Measurements from ENCODE around the gene C4orf50. TPM values are rescaled to one million over a fixed set of nuclear protein-coding genes. Genes with fewer than 3 reads are reported as not detected.

Gene C4orf50
- total and polyA plus RNA-seq, 2 of the 4 experiments (the other 2 are of a cell fraction), result not detected

GRCh38 chr4:5881340-5881739 is 136.9 kb downstream of the C4orf50 start:
- DNase-seq (peak; percentile 6), ATAC-seq (ENCODE audit: low read depth) (no peak)
- Histone ChIP-seq H3K4me3 (ENCODE audit: insufficient read depth, low read depth, low read length) (no peak overlapping the region), H3K27ac (ENCODE audit: insufficient read depth, low read length) (no peak overlapping the region), H4K91ac (ENCODE audit: insufficient read depth, low read depth, low read length) (no peak overlapping the region), H4K5ac (ENCODE audit: low read depth, low read length) (no peak overlapping the region), H3K9me1 (ENCODE audit: insufficient read depth, low read length) (no peaks in the 10 kb centered on the region), H2BK120ac (ENCODE audit: low read depth, low read length) (no peak overlapping the region), H4K8ac (ENCODE audit: low read depth in 2 of 2, low read length in 2 of 2) (no peak overlapping the region), H4K20me1 (ENCODE audit: insufficient read depth, low read length) (peaks cover 3% of the 10 kb centered on the region), H2BK20ac (ENCODE audit: low read depth, low read length) (no peak overlapping the region), H3K23ac (ENCODE audit: low read depth, low read length) (no peak overlapping the region), H3K4me1 (ENCODE audit: control insufficient read depth, insufficient read depth, low read length) (no peaks in the 10 kb centered on the region), H3K4ac (ENCODE audit: low read depth, low read length) (no peak overlapping the region), H3K9me3 (ENCODE audit: control insufficient read depth, insufficient read depth, low read length) (no peaks in the 10 kb centered on the region), H3K14ac (replicated peaks; ENCODE audit: low read depth, low read length) (no peak overlapping the region), H3K18ac (ENCODE audit: low read depth, low read length) (no peak overlapping the region), H2AK5ac (ENCODE audit: low read depth, low read length) (no peak overlapping the region), H3K27me3 (ENCODE audit: control insufficient read depth, insufficient read depth, low read length) (no peaks in the 10 kb centered on the region; the same call in 1 of the 2 replicates), H3K4me2 (ENCODE audit: low read depth, low read length) (no peak overlapping the region), H2BK5ac (ENCODE audit: low read depth, low read length, poor library complexity, severe bottlenecking) (no peak overlapping the region), H2BK15ac (ENCODE audit: low read depth, low read length) (no peak overlapping the region), H3K36me3 (ENCODE audit: control insufficient read depth, insufficient read depth, low read length) (no peaks in the 10 kb centered on the region), H3K9ac (ENCODE audit: low read depth, low read length) (no peak overlapping the region), H2AK9ac (replicated peaks; ENCODE audit: low read depth, low read length, poor library complexity) (no peak overlapping the region), H3K79me1 (ENCODE audit: low read depth in 1 of 2, low read length in 2 of 2) (no peaks in the 10 kb centered on the region), H3K56ac (ENCODE audit: extremely low read depth, insufficient read depth, low read length) (no peak overlapping the region), H2AFZ (replicated peaks; ENCODE audit: low read length, poor library complexity) (no peak overlapping the region)
- dilution Hi-C loops (cut with HindIII; ENCODE audit: low sequenced_read_pairs, unreplicated experiment) (no loop called here), intact Hi-C loops (cut with micrococcal nuclease) (no loop called here), in situ Hi-C loops (cut with MboI; ENCODE audit: low sequenced_read_pairs) (no loop called here)
- WGBS, 2 experiments (ENCODE audit: extremely low coverage in 2 of 2, insufficient read length in 1 of 2), result 20% methylated on average over 1 of the region's 4 CpGs; no CpG with 5 or more reads in 1 of the 2 experiments
- ChIA-PET POLR2A (ENCODE audit: unreplicated experiment) (no interaction called here), CTCF (no interaction called here)
- BruUV-seq (replicated peaks), result no TSS peak
- TF ChIP-seq, protein P1, sequence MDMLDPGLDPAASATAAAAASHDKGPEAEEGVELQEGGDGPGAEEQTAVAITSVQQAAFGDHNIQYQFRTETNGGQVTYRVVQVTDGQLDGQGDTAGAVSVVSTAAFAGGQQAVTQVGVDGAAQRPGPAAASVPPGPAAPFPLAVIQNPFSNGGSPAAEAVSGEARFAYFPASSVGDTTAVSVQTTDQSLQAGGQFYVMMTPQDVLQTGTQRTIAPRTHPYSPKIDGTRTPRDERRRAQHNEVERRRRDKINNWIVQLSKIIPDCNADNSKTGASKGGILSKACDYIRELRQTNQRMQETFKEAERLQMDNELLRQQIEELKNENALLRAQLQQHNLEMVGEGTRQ (IDR thresholded peaks at IDR 0.05; ENCODE audit: low read depth, low read length), result no peak
- TF ChIP-seq POLR2A (IDR thresholded peaks at IDR 0.05; ENCODE audit: low read depth, low read length), result no peak
- TF ChIP-seq ELK1 (IDR thresholded peaks at IDR 0.05; ENCODE audit: borderline replicate concordance, low read depth, low read length), result no peak
- no peak for TF ChIP-seq NFE2L2 (IDR thresholded peaks at IDR 0.05; ENCODE audit: low read depth, low read length)
- no peak for TF ChIP-seq MXI1 (IDR thresholded peaks at IDR 0.05; ENCODE audit: borderline replicate concordance, low read depth, low read length)
- no peak for TF ChIP-seq RFX5 (IDR thresholded peaks at IDR 0.05; ENCODE audit: low read depth, low read length)
- no peak for TF ChIP-seq FOS (IDR thresholded peaks at IDR 0.05; ENCODE audit: low read depth, low read length)
- TF ChIP-seq RAD21 (IDR thresholded peaks at IDR 0.05; ENCODE audit: low read length), result no peak
- no peak for TF ChIP-seq RCOR1 (IDR thresholded peaks at IDR 0.05; ENCODE audit: insufficient replicate concordance, low read length)
- TF ChIP-seq, protein P2, sequence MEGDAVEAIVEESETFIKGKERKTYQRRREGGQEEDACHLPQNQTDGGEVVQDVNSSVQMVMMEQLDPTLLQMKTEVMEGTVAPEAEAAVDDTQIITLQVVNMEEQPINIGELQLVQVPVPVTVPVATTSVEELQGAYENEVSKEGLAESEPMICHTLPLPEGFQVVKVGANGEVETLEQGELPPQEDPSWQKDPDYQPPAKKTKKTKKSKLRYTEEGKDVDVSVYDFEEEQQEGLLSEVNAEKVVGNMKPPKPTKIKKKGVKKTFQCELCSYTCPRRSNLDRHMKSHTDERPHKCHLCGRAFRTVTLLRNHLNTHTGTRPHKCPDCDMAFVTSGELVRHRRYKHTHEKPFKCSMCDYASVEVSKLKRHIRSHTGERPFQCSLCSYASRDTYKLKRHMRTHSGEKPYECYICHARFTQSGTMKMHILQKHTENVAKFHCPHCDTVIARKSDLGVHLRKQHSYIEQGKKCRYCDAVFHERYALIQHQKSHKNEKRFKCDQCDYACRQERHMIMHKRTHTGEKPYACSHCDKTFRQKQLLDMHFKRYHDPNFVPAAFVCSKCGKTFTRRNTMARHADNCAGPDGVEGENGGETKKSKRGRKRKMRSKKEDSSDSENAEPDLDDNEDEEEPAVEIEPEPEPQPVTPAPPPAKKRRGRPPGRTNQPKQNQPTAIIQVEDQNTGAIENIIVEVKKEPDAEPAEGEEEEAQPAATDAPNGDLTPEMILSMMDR (conservative IDR thresholded peaks at IDR 0.05; ENCODE audit: low read depth, low read length), result no peak
- no peak for TF ChIP-seq CEBPB (IDR thresholded peaks at IDR 0.05; ENCODE audit: low read depth, low read length)
- no peak for TF ChIP-seq SMC3 (IDR thresholded peaks at IDR 0.05; ENCODE audit: low read depth, low read length)

Data from IMR-90 (cell line).